HG03097 (cell line): ENCODE measurements around the gene STAB1.

Experiments
- ATAC-seq: cut with Tn5 transposase; IDR thresholded peaks from one replicate; pipeline ENCODE4 v1.9.1; 2021; ENCODE audit not compliant: unreplicated experiment, low FRiP score

The STAB1 gene

GRCh38 chr3:52503788-52504424 is 8.8 kb downstream of the STAB1 start:
- no peak for ATAC-seq

GRCh38 chr3:52504977-52505376 is 9.8 kb downstream of the STAB1 start:
- ATAC-seq, result no peak

GRCh38 chr3:52506266-52506966 is 11.3 kb downstream of the STAB1 start:
- ATAC-seq, result no peak

- ATAC-seq, result no peak
These were observed 12.2 kb downstream of the STAB1 start for GRCh38 chr3:52507359-52507758.

GRCh38 chr3:52509753-52510328 is 14.7 kb downstream of the STAB1 start:
- ATAC-seq, result no peak

- no peak for ATAC-seq
These were observed 16.4 kb downstream of the STAB1 start for GRCh38 chr3:52511509-52511908.

GRCh38 chr3:52512105-52512504 is 17.0 kb downstream of the STAB1 start:
- ATAC-seq, result no peak

DNA sequence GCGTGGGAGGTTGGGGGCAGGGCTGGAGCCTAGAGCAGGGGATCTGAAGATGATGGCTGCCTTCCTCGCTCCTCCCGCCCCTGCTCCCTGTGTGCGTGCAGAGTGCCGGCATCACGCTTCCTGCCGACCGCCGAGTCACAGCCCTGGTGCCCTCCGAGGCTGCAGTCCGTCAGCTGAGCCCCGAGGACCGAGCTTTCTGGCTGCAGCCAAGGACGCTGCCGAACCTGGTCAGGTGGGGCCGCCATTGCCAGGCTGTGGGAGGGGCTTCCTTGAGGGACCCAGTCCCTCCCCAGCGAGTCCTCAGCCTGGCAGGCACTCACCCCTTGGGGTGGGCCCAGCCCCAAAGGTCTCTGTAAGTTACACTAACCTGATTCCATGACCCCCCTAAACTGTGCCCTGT is 17.6 kb downstream of the STAB1 start:
- no peak for ATAC-seq

DNA sequence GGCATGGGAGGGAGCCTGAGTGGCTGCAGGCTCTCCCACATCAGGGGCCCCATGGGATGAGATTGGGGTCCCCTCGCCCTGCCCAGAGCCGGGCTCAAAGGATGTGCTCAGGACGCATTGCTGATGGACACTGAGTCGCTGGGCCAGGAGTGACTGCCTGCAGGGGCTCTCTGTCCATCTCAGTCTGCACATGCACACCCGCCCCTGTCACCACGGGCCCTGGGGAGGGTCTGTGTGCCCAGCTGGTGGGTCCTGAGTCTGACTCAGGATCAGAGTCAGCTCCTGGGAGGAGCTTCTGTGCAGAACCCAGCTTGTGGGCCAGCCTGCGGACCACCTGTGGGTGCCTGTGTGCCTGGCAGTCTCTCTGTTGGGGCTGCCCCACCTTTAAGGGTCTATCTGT is 18.1 kb downstream of the STAB1 start:
- ATAC-seq, result no peak

DNA sequence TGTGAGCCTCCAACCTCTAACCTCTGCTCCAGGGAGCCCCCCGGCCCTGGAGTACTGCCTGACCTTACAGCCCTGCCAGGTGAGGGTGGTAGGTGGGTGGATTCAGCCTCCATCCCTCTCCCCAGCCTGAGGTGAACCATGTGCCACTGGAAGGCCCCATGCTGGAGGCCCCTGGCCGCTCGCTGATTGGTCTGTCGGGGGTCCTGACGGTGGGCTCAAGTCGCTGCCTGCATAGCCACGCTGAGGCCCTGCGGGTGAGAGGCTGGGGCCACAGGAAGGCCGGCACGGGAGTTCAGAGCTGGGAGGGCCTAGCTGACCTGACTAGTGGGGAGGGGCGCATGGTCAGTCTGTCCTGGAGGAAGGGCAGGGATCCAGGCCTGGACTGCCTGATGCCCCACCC is 19.4 kb downstream of the STAB1 start:
- no peak for ATAC-seq

GRCh38 chr3:52515192-52515591 is 20.1 kb downstream of the STAB1 start:
- no peak for ATAC-seq

DNA sequence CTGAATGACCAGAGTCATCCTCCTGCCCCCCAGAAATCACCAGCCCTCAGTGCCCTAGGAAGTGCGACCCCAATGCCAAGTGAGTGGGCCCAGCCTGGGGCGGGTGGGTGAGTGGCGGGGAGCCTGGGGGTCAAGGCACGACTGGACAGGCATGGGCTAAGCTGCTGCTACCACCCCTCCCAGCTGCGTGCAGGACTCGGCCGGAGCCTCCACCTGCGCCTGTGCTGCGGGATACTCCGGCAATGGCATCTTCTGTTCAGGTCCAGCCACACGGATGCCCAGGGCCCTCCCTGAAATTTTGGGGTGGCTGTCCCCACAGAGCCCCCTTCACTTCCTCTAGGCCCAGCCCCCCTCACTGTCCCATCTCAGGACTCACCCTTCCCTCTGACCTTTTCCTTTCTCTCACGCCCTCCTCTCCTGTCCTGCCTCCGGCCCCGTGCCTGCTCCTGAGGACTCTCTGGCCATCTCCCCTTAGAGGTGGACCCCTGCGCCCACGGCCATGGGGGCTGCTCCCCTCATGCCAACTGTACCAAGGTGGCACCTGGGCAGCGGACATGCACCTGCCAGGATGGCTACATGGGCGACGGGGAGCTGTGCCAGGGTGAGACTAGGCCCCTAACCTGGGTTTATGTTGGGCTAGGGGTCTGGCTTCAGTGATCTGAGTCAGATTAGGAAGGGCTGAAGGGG is 21.5 kb downstream of the STAB1 start:
- ATAC-seq, result no peak

DNA sequence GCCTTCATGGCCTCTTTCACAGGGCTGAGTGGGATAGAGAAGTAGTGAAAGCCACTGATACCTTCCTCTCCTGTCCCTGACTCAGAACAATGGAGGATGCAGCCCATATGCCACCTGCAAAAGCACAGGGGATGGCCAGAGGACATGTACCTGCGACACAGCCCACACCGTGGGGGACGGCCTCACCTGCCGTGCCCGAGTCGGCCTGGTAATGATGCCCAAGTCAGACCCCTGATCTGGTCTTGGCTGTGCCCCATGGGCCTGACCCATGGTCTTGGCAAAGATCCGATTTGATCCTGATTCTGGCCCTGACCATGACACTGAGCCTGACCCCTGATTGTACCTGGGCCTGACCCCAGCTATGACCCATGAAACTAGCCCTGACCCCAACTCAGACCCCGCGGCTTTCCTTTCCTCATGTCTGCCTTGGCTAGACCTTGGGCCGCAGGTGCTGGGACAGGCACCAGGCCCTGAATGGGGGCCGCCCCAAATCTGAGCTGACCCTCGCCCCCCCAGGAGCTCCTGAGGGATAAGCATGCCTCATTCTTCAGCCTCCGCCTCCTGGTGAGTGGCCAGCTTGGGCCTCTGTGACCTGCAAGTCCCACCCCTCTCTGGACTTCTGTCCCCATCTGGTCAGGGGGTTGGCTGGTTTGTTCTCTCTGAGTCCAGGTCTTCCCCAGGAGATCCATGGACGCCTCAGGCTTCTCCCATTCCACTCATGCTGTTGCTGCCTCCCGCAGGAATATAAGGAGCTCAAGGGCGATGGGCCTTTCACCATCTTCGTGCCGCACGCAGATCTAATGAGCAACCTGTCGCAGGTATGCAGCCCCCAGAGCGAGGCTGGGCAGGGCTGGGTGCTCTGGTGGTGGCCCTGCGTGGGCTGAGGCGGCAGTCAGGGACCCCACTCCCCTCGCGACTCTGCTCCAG is 22.9 kb downstream of the STAB1 start:
- ATAC-seq, result no peak

GRCh38 chr3:52518723-52519444 is 23.7 kb downstream of the STAB1 start:
- no peak for ATAC-seq

- no peak for ATAC-seq
These were observed 24.5 kb downstream of the STAB1 start for GRCh38 chr3:52519445-52520140.

DNA sequence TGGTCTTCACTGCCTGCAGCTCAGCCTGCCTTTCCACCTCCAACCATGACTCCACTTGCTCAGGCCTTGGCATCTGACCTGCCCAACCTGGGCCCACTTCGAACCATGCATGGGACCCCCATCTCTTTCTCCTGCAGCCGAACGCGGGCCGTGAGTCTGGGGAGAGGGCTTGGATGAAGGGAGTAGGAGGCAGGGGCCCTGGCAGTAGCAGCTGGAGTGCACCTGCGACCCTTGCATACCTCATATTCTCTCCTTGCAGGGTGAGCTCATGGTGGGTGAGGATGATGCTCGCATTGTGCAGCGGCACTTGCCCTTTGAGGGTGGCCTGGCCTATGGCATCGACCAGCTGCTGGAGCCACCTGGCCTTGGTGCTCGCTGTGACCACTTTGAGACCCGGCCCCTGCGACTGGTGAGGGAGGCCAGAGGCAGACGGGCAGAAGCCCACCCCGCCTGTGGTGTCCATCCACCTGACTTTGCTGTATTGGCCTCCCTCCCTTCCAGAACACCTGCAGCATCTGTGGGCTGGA is 25.1 kb downstream of the STAB1 start:
- no peak for ATAC-seq

- no peak for ATAC-seq
These were observed 25.8 kb downstream of the STAB1 start for GRCh38 chr3:52520716-52521487.

- ATAC-seq, result no peak
These were observed 26.3 kb downstream of the STAB1 start for GRCh38 chr3:52521488-52521824.
